ENCODE data around the gene SCTR.

Gene SCTR

GRCh38 chr2:119402645-119403560 is 121.4 kb downstream of the SCTR start:
- DNase-seq, result no peak

DNA sequence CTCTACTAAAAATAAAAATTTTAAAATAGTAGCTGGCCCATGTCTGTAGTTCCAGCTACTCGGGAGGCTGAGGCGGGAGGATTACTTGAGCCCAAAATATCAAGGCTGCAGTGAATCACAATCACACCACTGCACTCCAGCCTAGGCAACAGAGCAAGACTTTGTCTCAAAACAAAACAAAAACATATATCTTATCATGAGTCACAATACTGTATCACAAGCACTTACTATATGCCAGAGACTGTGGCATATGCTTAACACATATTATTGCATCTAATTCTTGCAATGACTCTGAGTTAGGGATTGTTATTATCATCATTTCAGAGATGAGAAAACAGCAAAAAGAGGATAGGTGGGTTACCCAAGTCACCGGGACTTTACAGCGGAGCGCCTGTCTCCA is 122.2 kb downstream of the SCTR start:
- DNase-seq, result no peak

DNA sequence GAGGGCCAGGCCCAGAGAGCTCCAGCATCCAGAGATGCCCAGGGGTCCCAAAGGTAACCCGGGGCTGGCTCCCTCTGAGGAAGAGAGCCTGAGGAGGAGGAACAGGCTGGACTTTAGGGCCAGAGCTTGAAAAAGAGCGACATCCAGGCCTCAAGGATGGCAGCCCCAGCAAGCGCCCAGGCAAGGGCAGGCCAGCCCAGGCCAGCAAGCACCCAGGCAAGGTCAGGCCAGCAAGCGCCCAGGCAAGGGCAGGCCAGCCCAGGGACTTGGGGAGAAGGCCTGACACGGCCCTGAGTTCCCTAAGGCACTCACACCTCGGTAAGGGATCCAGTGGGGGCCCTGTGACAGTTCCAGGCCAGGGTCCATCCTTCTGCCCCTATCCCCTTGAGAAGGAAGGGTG is 127.1 kb downstream of the SCTR start:
- DNase-seq, result no peak

DNA sequence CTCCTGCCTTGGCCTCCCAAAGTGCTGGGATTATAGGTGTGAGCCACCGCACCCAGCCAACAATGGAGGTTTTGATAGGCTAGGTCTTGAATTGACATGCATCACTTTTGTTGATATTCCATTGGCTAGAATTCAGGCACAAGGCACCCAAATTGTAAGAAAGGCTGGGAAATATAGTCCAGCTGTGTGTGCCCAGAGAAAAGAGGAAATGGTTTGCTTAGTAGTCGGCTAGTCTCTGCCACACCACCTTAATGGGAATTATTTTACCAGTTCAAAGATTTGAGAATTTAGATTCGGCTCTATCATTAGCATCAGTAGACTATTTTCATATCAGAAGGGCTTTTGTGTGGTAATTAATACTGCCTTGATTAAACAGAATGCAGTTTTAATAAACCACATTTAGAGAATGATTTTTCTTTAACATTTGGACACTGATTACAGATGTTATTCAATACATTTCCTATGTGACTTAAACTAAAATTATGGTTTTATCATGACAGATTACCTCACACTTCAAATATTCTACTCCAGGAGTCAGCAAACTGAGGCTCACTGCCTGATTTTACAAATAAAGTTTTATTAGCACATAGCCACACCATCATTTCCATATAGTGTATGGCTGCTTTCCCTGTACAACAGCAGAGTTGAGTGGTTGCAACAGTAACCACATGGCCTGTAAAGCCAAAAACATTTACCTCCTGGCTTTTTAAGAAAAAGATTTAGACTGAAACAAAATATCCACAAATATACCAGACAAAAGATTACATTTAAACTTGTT is 130.1 kb downstream of the SCTR start:
- no peak for DNase-seq

All from effector CD8-positive, alpha-beta T cell (primary cell).